Glutamatergic neuron (in vitro differentiated cells): ENCODE measurements around the gene ATAT1. TPM values are rescaled to one million over a fixed set of nuclear protein-coding genes. Genes with fewer than 3 reads are reported as not detected.

Experiments
- DNase-seq: peaks from one replicate; pipeline ENCODE4 v3.0.0; 2022
- H3K27ac Mint-ChIP-seq: one replicate; pipeline ENCODE4 v1.8.0; 2020; ENCODE audit warnings: mild to moderate bottlenecking, mixed read lengths, inconsistent platforms; ENCODE audit not compliant: unreplicated experiment
- H3K27me3 Mint-ChIP-seq: one replicate; pipeline ENCODE4 v1.8.0; 2020; ENCODE audit warnings: mild to moderate bottlenecking, moderate library complexity, mixed read lengths, inconsistent platforms; ENCODE audit not compliant: unreplicated experiment
- H3K36me3 Mint-ChIP-seq: one replicate; pipeline ENCODE4 v1.8.0; 2020; ENCODE audit warnings: mild to moderate bottlenecking, mixed read lengths, inconsistent platforms; ENCODE audit not compliant: unreplicated experiment
- H3K4me1 Mint-ChIP-seq: one replicate; pipeline ENCODE4 v1.8.0; 2020; ENCODE audit warnings: mild to moderate bottlenecking, low read depth, mixed read lengths, inconsistent platforms; ENCODE audit not compliant: unreplicated experiment
- H3K4me3 Mint-ChIP-seq: one replicate; pipeline ENCODE4 v1.8.0; 2020; ENCODE audit warnings: mild to moderate bottlenecking, mixed read lengths, inconsistent platforms; ENCODE audit not compliant: unreplicated experiment
- H3K9me3 Mint-ChIP-seq: one replicate; pipeline ENCODE4 v1.8.0; 2020; ENCODE audit warnings: mild to moderate bottlenecking, moderate library complexity, mixed read lengths, inconsistent platforms; ENCODE audit not compliant: unreplicated experiment
- CTCF ChIP-seq: fragments of 200-600 bp; sonication (generic); IDR thresholded peaks from one replicate; pipeline ENCODE4 v1.5.0; 2021; ENCODE audit not compliant: partially characterized antibody, unreplicated experiment
- total RNA-seq: library from RNA; stranded (reverse); fragmentation: NEBNext Ultra II Directional; extraction: Animal tissue kit (Norgen Biotek cat#: 25700); gene quantifications from one replicate; pipeline ENCODE4 v1.2.1, GENCODE V29; 2021; ENCODE audit not compliant: unreplicated experiment

ATAT1 gene
- total RNA-seq, 1 donor from 2014 or later = 131 TPM

GRCh38 chr6:30672445-30673253 is 46.0 kb downstream of the ATAT1 start, which contains the start of gene DHX16:
Gene DHX16 (minus strand): TSS chr6:30673006. CDS start chr6:30672841, 165 bp downstream.
- peak; percentile 95 for DNase-seq
- TF ChIP-seq CTCF = peak; percentile 85
- H3K4me3 Mint-ChIP-seq = peak within 1 kb of the TSS; percentile 74
- H3K4me1 Mint-ChIP-seq = peaks cover 6% of the 10 kb centered on the region
- H3K27me3 Mint-ChIP-seq = peaks cover 4% of the 10 kb centered on the region
- H3K9me3 Mint-ChIP-seq = peaks cover 7% of the 10 kb centered on the region
- H3K36me3 Mint-ChIP-seq = peaks cover 6% of the 10 kb centered on the region
- H3K27ac Mint-ChIP-seq = peak within 1 kb of the TSS; percentile 48

DNA sequence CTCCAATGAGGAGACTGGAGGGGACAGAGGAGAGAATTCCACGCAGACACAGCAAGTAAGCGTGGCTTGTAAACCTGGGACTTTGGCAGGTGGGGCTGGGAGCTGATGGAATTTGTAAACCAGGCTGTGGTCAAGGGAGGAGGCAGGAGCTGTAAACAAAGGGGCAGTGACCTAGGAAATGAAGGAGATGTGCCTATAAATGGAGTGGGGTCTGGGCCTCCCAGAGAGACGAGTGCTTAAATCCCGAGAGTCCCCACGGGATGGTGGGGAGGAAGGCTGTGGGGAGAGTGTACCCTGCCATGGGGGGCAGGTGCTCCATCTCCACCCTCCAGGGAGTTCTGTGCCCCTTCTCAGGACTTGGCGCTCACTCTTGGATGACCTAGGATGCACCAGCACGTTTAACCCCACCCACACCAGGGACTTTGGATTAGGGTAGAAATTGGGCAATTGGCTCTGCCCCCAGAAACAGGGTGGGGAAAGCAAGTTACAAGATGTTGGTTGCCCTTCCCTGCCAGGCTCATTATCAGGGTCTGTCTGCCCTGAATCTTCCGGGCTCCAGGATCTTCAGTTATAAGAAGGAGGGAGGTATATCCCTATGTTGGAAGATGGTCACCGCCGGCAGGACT is 50.1 kb downstream of the ATAT1 start:
- Mint-ChIP-seq H3K4me3 (peak overlapping the region; percentile 56), H3K27ac (peak overlapping the region; percentile 76), H3K27me3 (peaks cover 8% of the 10 kb centered on the region), H3K4me1 (peaks cover 21% of the 10 kb centered on the region), H3K9me3 (peaks cover 7% of the 10 kb centered on the region), H3K36me3 (peaks cover 6% of the 10 kb centered on the region)
- TF ChIP-seq CTCF = no peak
- DNase-seq = no peak

GRCh38 chr6:30678964-30679726 is 52.5 kb downstream of the ATAT1 start:
- Mint-ChIP-seq H3K9me3 (peaks cover 10% of the 10 kb centered on the region), H3K4me3 (peak overlapping the region; percentile 90), H3K27ac (peak overlapping the region; percentile 55), H3K4me1 (peaks cover 28% of the 10 kb centered on the region), H3K36me3 (peaks cover 6% of the 10 kb centered on the region), H3K27me3 (peaks cover 11% of the 10 kb centered on the region)
- TF ChIP-seq CTCF = peak; percentile 92
- peak; percentile 95 for DNase-seq

DNA sequence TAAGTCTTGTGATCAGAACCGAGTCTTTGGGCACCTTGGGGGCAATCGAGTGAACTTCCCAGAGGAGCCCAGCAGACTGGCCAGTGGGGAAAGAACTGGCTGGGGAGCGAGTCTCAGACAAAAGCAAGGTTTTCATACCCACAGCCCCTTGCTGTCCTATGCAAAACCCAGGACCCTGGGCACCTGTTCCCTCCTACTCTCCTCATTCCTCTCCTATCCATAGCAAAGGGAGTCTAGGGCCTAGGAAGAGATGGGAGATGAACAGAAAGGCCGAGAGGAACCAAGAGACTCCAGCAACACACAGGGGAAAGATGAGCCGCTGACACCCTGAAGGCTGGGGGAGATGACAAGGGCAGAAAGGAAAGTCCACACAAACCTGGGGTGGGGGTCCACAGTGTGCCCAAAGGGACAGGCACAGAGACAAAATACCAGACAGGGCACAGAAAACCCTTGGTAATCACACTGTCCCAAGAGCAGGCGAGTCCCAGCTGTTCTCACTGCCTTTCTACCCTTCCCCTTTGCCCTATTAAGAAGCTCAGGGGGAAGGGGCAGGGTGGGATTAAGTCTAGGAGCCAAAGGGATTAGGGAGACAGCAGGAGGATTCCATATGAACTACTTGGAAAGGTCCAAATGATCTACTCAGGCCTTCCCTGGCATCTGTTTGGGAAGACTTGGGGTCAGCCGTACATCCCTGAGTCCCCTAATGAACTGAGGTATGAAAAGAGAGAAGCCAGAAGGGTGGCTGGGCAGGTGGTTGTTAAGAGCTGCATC is 53.3 kb downstream of the ATAT1 start:
- no peak for TF ChIP-seq CTCF
- H3K4me3 Mint-ChIP-seq = peak overlapping the region; percentile 90
- H3K4me1 Mint-ChIP-seq = peaks cover 29% of the 10 kb centered on the region
- H3K9me3 Mint-ChIP-seq = peaks cover 13% of the 10 kb centered on the region
- peaks cover 6% of the 10 kb centered on the region for H3K36me3 Mint-ChIP-seq
- DNase-seq = no peak
- peaks cover 13% of the 10 kb centered on the region for H3K27me3 Mint-ChIP-seq
- peak overlapping the region; percentile 52 for H3K27ac Mint-ChIP-seq
